HG02588 (cell line): ENCODE measurements around the gene LCTL.
"Not testable (repeated sequence)": the region's sequence is repeated elsewhere in the genome, so short reads cannot be mapped to it uniquely, and the experiment has no call there.

ENCODE experiments used
- ATAC-seq: cut with Tn5 transposase; IDR thresholded peaks from one replicate; pipeline ENCODE4 v1.9.1; 2021; ENCODE audit warnings: mild to moderate bottlenecking, moderate library complexity; ENCODE audit not compliant: unreplicated experiment

Gene LCTL

DNA sequence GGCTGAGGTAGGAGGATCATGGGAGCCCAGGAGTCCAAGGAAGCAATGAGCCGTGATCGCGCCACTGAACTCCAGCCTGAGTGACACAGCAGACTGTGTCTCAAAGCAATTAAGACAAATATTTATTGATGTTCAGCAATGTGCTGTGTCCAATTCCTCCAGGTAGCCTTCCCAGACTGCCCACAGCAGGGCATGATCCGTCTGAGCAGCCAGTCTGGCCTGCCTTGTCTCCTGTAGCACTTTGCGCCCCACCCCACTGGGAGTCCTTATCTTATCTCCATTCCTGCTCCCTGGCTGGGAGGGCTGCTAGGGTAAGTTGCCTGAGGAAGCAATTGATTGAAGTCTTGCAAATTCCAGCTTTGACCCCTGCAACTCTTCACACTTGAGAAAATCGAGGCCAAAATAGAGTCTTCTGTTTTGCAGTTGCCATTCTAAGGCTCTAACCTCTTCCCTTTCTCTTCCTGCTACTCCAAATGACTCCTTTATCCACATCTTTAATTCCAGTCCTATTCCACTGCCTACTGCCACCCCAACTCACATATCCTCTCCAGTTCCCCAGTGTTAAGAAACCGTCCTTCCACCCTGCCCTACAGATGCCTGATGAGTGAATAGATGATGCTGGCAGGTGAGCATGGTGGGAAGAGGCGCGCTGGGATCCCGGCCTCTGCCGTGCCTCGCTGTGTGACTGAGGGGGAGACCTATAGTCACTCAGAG lies 26.9 kb upstream of the LCTL start:
- no peak for ATAC-seq

DNA sequence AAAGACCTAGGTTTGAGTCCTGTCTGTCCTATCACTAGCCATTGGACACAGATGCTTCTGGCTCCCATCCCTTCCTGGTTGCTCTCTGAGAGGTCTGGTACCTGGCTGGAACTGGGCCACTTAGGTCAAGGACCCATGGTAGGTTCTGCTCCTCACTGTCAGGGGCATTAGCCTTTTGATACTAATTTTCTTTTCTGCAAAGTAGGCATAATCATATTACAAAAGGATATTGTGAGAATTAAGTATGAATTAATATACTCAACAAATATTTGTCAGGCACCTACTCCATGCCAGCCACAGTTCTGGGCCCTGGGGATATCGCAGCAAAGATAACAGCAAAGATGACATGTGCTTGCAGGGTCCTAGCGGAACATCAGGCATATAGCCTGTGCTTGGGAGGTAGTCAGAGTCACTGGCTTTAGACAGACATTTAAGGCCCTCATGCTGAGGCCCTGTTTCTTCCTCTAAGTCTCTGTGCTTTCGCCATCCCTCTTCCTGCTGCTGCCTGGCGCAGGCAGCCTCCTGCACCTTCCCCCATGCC lies 25.6 kb upstream of the LCTL start:
- no peak for ATAC-seq

DNA sequence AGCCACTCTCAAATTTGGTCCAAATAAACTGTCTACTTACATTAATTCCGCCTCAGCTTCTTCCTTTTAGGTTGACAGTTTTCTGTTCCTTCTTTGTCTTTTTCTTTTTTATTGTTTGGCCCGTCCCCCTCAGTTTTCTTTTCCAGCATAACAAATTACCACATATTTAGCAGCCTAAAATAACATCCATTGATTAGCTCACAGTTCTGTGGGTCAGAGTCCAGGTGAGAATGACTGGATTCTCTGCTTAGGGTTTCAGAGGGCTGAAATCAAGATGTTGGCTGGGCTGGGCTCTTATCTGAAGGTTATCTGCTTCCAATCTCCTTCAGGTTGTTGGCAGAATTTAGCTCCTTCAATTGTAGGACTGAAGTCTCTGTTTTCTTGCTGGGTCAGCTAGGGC lies 24.6 kb upstream of the LCTL start:
- ATAC-seq, result no peak

DNA sequence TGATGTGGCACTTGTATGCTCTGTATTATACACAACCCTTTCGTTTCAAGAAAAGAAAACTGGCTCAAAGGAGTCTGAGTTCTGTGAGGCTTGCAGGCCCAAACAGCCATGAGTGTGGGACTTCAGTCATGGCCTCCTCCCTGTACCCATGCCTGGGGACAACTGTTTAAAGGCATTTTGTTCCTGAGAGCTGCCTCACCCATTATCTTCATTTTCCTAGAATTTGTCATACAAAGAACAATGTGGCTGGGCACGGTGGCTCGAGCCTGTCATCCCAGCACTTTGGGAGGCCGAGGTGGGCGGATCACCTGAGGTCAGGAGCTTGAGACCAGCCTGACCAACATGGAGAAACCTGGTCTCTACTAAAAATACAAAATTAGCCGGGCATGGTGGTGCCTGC lies 23.6 kb upstream of the LCTL start:
- not testable (repeated sequence) for ATAC-seq

DNA sequence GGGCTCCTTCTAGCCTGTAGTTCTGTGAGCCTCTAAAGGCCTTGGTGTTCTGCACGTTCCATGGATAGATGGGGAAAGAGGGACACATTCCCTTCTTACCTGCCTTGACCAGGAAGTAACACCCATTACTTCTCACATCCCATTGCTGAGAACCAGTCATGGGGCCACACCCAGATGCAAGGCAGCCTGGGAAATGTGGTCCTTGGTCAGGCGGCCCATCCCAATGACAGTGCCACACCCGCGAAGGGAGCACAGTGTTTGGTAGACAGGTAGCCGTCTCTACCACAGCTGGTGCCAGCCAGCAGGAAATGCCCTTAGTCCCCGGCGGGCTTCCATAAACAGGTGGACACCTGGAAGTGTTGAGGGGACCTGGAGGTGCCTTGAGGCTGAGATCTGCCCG lies 23.2 kb upstream of the LCTL start:
- ATAC-seq, result no peak

DNA sequence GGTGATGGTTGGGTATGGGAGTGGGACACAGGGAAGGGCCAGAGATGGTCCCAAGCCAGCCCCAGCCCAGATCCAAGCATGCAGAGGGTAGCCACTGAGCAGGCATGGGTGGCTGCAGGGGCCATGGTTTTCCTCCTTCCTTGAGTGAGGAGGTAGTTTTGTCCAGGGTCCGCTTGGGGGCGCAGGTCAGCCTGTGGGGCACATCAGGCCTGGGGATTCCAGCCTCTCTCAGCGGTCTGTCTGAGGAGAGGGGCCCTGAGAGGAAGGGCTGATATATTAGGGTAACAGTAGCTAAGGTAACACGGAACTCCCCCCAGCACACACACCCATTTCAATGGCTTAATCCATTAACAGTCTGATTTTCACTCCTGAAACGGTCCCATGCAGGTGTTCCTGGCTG lies 22.7 kb upstream of the LCTL start:
- no peak for ATAC-seq

DNA sequence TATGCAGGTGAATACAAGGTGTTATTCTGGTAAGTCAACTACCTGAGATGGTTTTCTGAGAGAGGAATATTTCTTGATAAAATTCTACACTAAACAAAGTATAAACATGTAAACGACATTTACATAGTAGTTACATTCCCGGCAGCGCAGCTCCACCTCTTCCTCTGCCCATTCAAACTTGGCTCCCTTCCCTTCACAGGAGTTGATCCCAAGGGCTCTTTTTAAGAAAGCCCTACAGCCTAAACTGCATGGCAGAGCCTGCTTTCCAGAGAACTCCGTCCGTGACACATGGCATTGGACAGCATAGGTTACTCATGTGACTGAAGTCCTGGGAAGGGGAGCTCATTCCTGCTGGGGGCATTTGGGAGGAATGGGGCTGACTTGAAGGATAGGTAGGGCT lies 22.0 kb upstream of the LCTL start:
- no peak for ATAC-seq

DNA sequence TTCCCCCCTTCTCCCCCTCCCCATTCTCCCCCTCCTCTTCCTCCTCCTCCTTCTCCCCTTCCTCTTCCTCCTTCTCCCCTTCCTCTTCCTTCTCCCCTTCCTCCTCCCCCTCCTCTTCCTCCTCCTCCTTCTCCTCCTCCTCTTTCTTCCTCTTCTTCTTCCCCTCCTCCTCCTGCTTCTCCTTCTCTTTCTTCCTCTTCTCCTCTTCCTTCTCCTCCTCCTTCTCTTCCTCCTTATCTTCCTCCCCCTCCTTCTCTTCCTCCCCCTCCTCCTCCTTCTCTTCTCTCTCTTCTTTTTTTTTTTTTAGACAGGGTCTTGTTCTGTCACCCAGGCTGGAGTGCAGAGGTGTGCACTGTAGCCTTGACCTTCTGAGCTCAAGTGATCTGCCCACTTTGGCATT lies 21.2 kb upstream of the LCTL start:
- ATAC-seq, result no peak

DNA sequence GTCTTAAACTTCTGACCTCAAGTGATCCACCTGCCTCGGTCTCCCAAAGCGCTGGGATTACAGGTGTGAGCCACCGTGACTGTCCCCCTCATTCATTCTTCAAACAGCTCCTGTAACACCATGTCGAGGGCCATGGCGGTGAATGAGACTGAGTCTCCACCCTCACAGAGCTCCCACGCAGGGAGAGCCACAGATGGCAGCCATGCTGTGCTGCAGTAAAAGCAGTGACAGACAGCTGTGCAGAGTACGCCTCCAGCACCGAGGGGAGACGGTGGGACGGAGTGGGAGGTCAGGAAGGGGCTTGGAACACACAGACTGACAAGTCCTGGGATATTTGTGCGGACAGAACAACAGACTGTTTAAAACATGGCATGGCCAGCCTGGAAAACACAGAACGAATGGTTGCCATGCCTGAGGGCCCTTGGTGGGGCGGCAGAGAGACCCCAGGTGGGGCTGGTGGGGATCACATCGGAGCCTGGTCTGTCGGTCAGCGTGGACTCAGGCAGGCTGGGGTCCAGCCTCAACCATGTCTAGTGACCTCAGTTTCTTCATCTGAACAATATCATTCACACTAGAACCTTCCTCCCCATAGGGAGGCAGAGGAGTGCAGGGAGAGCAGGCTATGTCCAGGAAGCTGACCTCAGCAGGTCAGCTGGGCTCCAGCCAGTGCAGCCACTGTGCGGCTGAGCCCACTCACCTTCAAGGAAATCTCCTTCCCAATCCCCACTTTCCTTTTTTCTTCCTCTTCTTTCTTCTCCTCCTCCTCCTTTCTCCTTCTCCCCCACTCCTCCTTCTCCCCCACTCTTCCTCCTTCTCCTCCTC lies 20.6 kb upstream of the LCTL start:
- ATAC-seq, result no peak

DNA sequence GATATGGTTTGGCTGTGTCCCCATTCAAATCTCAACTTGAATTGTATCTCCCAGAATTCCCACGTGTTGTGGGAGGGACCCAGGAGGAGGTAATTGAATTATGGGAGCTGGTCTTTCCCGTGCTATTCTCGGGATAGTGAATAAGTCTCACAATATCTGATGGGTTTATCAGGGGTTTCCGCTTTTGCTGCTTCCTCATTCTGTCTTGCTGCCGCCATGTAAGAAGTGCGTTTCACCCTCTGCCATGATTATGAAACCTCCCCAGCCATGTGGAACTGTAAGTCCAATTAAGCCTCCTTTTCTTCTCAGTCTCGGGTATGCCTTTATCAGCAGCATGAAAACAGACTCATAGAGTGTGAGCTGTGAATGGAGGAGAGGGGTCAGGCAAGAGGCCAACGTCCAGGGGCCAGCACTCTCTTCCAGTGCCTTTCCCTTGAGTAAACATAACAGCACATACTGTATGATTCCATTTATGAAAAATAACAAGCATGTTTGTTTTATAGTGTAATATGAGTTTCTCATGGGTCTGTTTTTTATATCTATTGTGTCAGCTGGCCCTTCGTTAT lies 16.3 kb upstream of the LCTL start:
- ATAC-seq, result no peak

DNA sequence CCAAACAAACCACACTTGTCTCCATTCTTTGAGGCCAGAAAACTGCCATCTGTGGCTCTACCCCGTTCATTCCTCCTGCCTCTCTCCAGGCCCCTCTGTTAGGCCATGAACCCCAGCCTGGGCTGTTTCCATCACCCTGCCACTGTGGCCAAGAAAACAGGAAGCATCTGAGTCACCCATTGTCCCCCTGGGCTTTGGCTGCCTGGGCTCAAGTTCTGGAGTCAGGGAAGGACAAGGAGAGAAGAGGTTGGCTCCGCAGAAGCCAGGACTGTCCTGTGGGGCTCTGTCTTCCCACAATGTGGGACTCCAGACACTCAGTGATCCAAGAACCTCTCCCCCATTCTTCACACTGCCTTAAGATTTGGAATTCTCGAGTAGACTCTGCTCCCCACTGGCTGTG lies 14.8 kb upstream of the LCTL start:
- ATAC-seq, result no peak

DNA sequence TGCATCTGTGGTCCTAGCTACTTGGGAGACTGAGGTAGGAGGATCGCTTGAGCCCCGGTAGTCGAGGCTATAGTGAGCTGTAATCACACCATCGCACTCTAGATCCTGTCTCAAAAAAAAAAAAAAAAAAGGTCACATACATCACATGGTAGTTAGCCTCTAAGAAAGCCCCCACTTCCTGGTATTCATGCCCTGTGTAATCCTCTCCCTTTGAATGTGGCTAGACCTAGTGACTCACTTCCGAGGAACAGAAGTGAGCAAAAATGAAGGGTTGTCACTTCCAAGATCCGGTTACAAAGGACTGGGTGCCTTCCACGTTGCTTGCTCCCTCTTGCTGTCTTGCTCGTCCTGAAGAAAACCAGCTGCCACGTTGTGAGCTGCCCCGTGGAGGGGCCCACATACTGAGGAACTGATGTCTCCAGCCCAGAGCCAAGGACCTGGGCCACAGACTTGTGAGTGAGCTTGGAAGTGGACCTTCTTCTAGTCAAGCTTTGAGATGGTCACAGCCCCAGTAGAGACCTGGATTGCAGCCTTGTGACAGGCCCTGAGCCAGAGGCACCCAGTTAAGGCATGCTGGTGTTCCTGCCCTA lies 12.6 kb upstream of the LCTL start:
- no peak for ATAC-seq

DNA sequence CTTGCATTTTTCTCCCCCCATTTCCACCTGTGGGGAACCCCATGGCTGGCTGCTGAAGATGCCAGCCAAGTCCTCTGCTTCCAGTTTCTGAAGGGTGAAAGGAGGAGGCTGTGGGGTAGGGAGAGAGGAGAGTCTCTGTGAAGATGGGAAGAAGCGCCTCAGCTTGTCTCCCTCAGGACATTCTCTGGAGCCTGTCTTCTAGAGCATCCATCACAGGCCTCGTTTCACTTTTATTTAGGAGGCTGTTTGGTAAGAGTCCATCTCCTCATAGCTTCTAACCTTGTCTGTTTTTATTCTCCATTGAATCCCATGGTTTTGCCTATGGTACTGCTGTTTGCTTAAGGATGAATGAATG lies 8.8 kb upstream of the LCTL start:
- no peak for ATAC-seq

DNA sequence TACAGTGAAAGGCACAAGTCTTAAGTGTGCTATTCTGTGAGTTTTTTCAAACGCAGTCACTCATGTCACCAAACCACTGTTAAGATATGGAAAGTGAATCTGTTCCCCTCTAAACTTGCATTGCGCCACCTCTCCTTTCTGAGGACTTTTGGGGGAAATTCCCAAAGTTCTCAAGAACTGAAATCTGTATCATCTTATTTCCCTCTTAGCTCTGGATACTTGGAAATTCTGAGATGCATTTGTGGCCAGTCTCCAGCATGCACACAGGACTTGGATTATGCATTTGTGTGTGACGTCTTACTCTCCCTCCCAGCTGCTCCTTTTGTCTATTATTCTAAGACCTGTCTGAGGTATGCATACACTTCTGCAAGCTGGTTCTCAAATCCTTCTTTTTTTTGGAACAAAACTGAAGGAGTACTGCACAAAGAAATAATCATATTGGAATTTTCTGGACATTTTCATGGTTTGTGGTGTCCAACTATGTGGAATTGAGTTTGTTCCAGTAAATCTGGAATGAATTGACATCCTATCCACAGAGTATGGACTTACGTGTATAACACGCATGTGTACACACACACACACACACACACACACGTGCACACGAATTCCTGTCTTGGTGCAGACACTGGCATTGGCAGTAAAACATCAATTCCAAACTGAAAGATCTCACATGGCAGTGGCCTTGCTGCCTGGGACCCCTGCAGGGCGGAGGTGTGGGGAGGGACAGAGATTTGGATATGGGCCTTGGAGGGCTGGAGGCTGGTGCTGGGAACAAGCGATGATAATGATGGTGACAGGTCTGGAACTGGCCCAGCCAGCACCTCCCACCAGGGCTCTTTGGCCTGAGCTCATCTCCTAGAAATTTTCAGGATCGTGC lies 8.2 kb upstream of the LCTL start:
- no peak for ATAC-seq

DNA sequence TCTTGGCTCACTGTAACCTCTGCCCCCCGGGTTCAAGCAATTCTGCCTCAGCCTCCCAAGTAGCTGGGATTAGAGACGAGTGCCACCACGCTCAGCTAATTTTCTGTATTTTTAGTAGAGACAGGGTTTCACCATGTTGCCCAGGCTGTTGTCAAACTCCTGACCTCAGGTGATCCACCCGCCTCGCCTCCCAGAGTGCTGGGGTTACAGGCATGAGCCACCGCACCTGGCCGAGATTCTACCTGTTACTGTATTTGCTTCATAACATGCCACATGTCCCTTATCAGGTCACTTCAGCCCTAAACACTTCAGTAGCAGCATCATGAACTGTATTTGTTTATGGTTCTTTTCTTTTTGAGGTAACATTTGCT lies 7.5 kb upstream of the LCTL start:
- ATAC-seq, result no peak

DNA sequence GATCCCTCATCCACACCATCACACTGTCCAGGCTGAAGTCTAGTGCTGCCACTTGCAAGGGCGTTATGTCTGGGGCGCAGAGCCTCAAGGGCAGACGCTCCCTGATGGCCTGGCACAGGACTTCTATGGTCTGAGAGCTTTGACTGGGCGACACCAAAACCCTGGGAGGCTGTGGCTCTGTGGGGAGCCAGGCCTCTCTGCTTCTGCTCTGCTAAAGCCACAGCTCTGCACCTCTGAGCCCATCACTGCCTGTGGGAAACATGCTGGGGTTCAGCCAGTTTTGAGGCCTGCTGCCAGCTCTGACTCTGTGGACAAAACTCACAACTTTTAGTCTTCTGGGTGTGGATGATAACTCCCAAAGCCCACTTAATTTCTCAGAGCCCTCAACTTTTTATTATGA lies 6.3 kb upstream of the LCTL start:
- ATAC-seq, result no peak

DNA sequence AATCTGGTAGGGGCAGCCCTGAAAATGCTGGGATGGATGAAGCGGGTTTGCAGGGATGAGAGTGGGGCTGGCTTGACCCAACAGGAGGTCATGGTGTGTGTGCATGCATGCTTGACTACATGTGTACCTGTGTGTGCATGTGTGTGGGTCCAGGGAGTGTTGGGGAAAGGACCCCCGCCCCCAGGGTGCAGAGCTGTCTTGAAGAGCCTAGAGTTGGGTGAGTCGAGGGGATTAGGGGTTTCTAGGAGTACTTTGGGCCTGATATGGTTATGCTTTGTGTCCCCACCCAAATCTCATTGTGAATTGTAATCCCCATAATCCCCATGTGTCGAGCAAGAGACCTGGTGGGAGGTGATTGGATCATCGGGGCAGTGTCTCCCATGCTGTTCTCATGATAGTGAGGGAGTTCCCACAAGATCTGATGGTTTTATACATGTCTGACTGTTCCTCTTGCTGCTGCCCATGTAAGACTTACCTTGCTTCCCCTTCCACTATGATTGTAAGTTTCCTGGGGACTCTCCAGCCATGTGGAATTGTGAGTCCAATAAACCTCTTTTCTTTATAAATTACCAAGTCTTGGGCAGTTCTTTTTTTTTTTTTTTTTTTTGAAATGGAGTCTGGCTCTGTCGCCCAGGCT lies 5.2 kb upstream of the LCTL start:
- ATAC-seq, result no peak

DNA sequence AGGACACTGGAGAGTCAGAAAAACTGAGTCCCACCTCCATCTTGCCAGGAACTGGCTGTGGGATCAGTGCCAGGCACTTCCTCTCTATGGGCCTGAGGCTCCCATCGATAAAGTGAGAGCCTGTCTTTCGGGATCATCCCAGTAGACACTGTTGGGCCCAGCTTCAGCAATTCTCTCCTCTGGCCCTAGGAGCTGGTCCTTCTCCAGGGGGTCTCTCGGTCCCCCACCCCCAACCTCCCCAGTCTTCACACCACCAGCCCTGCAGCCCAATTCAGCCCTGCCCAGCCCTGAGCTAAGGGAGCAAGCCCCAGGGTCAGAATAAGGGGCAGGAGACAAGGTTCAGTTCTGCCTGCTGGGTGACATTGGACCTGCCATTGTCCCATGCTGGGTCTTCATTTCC lies 4.5 kb upstream of the LCTL start:
- ATAC-seq, result no peak

DNA sequence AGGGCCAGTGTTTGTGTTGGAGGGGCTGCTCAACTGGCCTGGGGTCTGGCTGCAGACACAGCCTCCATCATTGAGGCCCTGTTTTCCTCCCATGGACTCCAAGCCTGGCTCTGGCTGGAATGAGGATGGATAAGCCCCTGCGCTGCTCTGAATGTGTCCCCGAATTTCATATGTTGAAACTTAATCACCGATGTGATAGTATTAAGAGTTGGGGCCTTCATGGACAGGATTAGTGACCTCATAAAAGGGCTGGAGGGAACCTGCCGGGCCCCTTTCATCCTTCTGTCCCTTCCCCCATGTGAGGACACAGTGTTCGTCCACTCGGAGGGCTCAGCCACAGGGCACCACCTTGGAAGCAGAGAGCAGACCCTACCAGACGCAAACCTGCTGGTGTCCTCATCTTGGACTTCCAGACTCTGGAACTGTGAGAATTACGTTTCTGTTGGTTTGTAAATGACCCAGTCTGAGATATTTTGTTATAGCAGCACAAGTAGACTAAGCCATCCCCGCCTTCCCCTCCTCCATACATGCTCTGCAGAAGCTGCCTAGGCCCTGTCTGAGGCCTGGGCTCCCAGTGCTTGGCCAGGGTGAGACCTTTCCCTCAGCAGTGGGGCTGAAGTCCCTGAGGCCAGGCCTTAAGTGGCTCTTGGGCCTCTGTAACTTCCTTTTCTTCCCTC lies 3.8 kb upstream of the LCTL start:
- ATAC-seq, result no peak

DNA sequence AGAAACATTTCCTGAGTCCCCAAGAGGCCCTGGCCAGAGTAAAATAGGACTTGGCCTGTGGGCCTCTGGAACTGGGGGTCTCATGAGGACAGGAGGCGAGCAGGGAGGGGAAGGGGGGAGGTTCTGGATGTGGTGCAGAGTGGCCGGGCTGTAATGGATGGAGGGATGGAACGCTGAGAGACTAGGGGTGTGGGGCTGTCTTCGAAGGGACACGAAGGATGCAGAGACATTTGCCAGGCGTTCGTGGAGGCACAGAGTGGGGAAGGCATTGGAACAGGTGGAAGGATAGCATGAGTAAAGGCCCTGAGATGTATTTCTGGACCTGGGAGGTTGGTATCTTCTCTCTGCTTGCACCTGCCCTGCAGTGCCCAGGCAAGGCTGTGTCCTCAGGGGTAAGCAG lies 2.1 kb upstream of the LCTL start:
- no peak for ATAC-seq
